H1 (cell line): ENCODE measurements around the gene TCHP.

Source experiments
- ATF3 ChIP-seq: IDR thresholded peaks from 2 replicates; pipeline ENCODE4 v1.6.1; 2011; ENCODE audit warnings: low read depth, mild to moderate bottlenecking, low read length; ENCODE audit not compliant: insufficient read depth
- CHD2 ChIP-seq: IDR thresholded peaks from 2 replicates; pipeline ENCODE4 v1.6.1; 2012; ENCODE audit warnings: low read length, improper control_type of control experiment
- CTCF ChIP-seq, 3 experiments: IDR thresholded peaks; 1 replicate in 2 of 3; 2 replicates in 1 of 3; pipeline versions ENCODE4 v1.5.1 to v1.6.1; 2011; ENCODE audit warnings: low read length in 3 of 3, mild to moderate bottlenecking in 3 of 3, inconsistent platforms in 2 of 3, low read depth in 1 of 3, moderate library complexity in 1 of 3; ENCODE audit not compliant: insufficient read depth in 1 of 3; ENCODE audit errors: control extremely low read depth in 1 of 3
- EP300 ChIP-seq, 2 experiments: IDR thresholded peaks; 1 replicate in 1 of 2; 2 replicates in 1 of 2; pipeline ENCODE4 v1.6.1; 2011 to 2012; ENCODE audit warnings: low read depth in 2 of 2, low read length in 2 of 2, mild to moderate bottlenecking in 2 of 2, borderline replicate concordance in 1 of 2, inconsistent platforms in 1 of 2, moderate library complexity in 1 of 2
- EZH2 ChIP-seq: fragments of 200-600 bp; sonication (generic); IDR thresholded peaks from 2 replicates; pipeline ENCODE4 v1.7.1; 2012; ENCODE audit warnings: low read depth, mild to moderate bottlenecking, moderate library complexity, low read length, inconsistent platforms; ENCODE audit not compliant: severe bottlenecking
- JUND ChIP-seq: IDR thresholded peaks from 2 replicates; pipeline ENCODE4 v1.6.1; 2011; ENCODE audit warnings: mild to moderate bottlenecking, improper control_type of control experiment, low read length
- MAX ChIP-seq: IDR thresholded peaks from 2 replicates; pipeline ENCODE4 v1.6.1; 2012; ENCODE audit warnings: inconsistent platforms
- POLR2A ChIP-seq, 2 experiments: IDR thresholded peaks; 1 replicate in 1 of 2; 2 replicates in 1 of 2; pipeline ENCODE4 v1.6.1; 2011; ENCODE audit warnings: low read depth in 2 of 2, low read length in 2 of 2, mild to moderate bottlenecking in 2 of 2; ENCODE audit errors: control extremely low read depth in 1 of 2
- POLR2AphosphoS5 ChIP-seq: IDR thresholded peaks from 2 replicates; pipeline ENCODE4 v1.6.1; 2011; ENCODE audit warnings: low read depth, low read length
- RXRA ChIP-seq: IDR thresholded peaks from 2 replicates; pipeline ENCODE4 v1.6.1; 2011; ENCODE audit warnings: low read depth, mild to moderate bottlenecking, low read length, moderate library complexity; ENCODE audit not compliant: insufficient read depth
- SP1 ChIP-seq: IDR thresholded peaks from 2 replicates; pipeline ENCODE4 v1.6.1; 2011; ENCODE audit warnings: low read depth, low read length
- SUZ12 ChIP-seq: fragments of 200-600 bp; sonication (generic); IDR thresholded peaks from 2 replicates; pipeline ENCODE4 v1.6.1; 2012; ENCODE audit warnings: mild to moderate bottlenecking, inconsistent platforms, low read length, moderate library complexity, mixed read lengths
- TAF1 ChIP-seq: IDR thresholded peaks from 2 replicates; pipeline ENCODE4 v1.6.1; 2011; ENCODE audit warnings: mild to moderate bottlenecking, low read depth, low read length
- USF2 ChIP-seq: IDR thresholded peaks from 2 replicates; pipeline ENCODE4 v1.6.1; 2011; ENCODE audit warnings: low read length, improper control_type of control experiment

- TF ChIP-seq EP300 (IDR thresholded peaks at IDR 0.05; ENCODE audit: borderline replicate concordance in 1 of 2, low read depth in 2 of 2, low read length in 2 of 2): no peak
- TF ChIP-seq CHD2: no peak
- no peak for TF ChIP-seq CTCF (IDR thresholded peaks at IDR 0.05; ENCODE audit: control extremely low read depth in 1 of 3, insufficient read depth in 1 of 3, low read depth in 1 of 3, low read length in 3 of 3)
- TF ChIP-seq ATF3: no peak
- no peak for TF ChIP-seq TAF1
- no peak for TF ChIP-seq USF2
- TF ChIP-seq SP1: no peak
- no peak for TF ChIP-seq POLR2AphosphoS5
- TF ChIP-seq RXRA: no peak
- no peak for TF ChIP-seq MAX
- no peak for TF ChIP-seq EZH2
- no peak for TF ChIP-seq POLR2A (IDR thresholded peaks at IDR 0.05; ENCODE audit: control extremely low read depth in 1 of 2, low read depth in 2 of 2, low read length in 2 of 2)
- no peak for TF ChIP-seq JUND
- TF ChIP-seq SUZ12: no peak
Observed at GRCh38 chr12:109923038-109923437, 23.0 kb downstream of the TCHP start.
